Glutamatergic neuron (in vitro differentiated cells): Measurements from ENCODE around the gene TENT5C. TPM values are rescaled to one million over a fixed set of nuclear protein-coding genes. Genes with fewer than 3 reads are reported as not detected.

Experiments
- DNase-seq: peaks from one replicate; pipeline ENCODE4 v3.0.0; 2022
- H3K27ac Mint-ChIP-seq: one replicate; pipeline ENCODE4 v1.8.0; 2020; ENCODE audit warnings: mild to moderate bottlenecking, mixed read lengths, inconsistent platforms; ENCODE audit not compliant: unreplicated experiment
- H3K27me3 Mint-ChIP-seq: one replicate; pipeline ENCODE4 v1.8.0; 2020; ENCODE audit warnings: mild to moderate bottlenecking, moderate library complexity, mixed read lengths, inconsistent platforms; ENCODE audit not compliant: unreplicated experiment
- H3K36me3 Mint-ChIP-seq: one replicate; pipeline ENCODE4 v1.8.0; 2020; ENCODE audit warnings: mild to moderate bottlenecking, mixed read lengths, inconsistent platforms; ENCODE audit not compliant: unreplicated experiment
- H3K4me1 Mint-ChIP-seq: one replicate; pipeline ENCODE4 v1.8.0; 2020; ENCODE audit warnings: mild to moderate bottlenecking, low read depth, mixed read lengths, inconsistent platforms; ENCODE audit not compliant: unreplicated experiment
- H3K4me3 Mint-ChIP-seq: one replicate; pipeline ENCODE4 v1.8.0; 2020; ENCODE audit warnings: mild to moderate bottlenecking, mixed read lengths, inconsistent platforms; ENCODE audit not compliant: unreplicated experiment
- H3K9me3 Mint-ChIP-seq: one replicate; pipeline ENCODE4 v1.8.0; 2020; ENCODE audit warnings: mild to moderate bottlenecking, moderate library complexity, mixed read lengths, inconsistent platforms; ENCODE audit not compliant: unreplicated experiment
- total RNA-seq: library from RNA; stranded (reverse); fragmentation: NEBNext Ultra II Directional; extraction: Animal tissue kit (Norgen Biotek cat#: 25700); gene quantifications from one replicate; pipeline ENCODE4 v1.2.1, GENCODE V29; 2021; ENCODE audit not compliant: unreplicated experiment
- TF ChIP-seq, protein P1 (sequence below): fragments of 200-600 bp; sonication (generic); IDR thresholded peaks from one replicate; pipeline ENCODE4 v1.5.0; 2021; ENCODE audit not compliant: partially characterized antibody, unreplicated experiment

Gene TENT5C
- total RNA-seq, 1 donor from 2014 or later, result 0.27 TPM

DNA sequence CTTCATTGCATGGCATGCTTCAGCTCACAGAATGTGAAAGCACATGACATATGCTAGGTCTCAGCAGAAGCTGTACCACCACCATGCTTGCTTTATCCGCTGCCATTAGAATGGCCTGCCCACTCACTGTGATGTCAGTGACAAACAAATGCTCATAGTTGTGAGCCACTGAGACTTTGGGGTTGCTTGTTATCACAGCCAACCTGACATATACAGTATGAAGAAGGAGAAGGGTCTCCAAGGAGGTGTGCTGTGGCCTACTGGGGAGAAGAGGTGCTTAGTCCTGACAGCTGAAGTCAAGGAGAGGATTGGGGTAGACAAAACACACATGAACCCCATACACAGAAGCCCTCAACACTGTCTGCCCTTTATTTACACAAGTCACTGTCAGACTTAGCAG is 19.5 kb upstream of the TENT5C start:
- Mint-ChIP-seq H3K9me3 (peaks cover 2% of the 10 kb centered on the region), H3K27me3 (peaks cover 1% of the 10 kb centered on the region), H3K36me3 (no peaks in the 10 kb centered on the region), H3K27ac (no peak overlapping the region), H3K4me1 (peaks cover 2% of the 10 kb centered on the region), H3K4me3 (no peak overlapping the region)
- TF ChIP-seq, protein P1, sequence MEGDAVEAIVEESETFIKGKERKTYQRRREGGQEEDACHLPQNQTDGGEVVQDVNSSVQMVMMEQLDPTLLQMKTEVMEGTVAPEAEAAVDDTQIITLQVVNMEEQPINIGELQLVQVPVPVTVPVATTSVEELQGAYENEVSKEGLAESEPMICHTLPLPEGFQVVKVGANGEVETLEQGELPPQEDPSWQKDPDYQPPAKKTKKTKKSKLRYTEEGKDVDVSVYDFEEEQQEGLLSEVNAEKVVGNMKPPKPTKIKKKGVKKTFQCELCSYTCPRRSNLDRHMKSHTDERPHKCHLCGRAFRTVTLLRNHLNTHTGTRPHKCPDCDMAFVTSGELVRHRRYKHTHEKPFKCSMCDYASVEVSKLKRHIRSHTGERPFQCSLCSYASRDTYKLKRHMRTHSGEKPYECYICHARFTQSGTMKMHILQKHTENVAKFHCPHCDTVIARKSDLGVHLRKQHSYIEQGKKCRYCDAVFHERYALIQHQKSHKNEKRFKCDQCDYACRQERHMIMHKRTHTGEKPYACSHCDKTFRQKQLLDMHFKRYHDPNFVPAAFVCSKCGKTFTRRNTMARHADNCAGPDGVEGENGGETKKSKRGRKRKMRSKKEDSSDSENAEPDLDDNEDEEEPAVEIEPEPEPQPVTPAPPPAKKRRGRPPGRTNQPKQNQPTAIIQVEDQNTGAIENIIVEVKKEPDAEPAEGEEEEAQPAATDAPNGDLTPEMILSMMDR, result no peak
- no peak for DNase-seq

DNA sequence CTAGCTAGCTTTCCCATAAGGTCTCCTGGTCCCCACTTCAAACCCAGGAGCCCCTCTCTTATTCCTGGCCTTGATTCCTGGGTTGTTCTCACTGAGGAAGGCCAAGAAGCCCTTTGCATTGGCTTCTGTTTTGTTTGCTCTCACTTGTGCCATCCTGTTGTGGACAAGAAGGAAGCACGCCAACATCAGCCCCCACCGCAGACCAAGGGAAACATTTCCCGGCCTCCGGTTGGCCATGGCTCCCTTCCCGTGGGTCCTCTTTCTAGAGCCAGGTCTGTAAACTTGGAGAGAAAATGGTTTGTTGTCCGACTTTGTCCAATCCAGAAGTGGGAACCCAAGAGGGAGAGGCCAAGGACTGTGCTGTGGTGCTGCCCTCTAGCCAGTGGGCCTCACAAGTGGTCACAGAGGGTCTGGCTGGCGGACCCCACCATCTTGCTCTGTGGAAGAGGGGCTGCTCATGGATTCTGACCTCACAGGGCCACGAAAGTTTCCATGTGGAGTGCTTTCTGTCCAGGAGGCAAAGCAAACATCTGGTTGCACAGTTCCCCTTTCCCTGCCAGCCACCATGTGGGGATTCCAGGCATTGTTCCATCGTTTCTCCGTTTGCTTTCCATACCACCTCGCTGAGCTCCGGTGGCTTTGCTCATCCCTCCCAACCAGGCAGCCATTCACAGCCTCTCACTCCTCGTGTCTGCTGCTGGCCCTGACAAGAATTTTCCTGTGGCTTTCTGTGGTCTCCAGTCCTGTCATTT is 18.9 kb upstream of the TENT5C start:
- TF ChIP-seq, protein P1, result no peak
- Mint-ChIP-seq H3K36me3 (no peaks in the 10 kb centered on the region), H3K4me1 (peaks cover 2% of the 10 kb centered on the region)

DNA sequence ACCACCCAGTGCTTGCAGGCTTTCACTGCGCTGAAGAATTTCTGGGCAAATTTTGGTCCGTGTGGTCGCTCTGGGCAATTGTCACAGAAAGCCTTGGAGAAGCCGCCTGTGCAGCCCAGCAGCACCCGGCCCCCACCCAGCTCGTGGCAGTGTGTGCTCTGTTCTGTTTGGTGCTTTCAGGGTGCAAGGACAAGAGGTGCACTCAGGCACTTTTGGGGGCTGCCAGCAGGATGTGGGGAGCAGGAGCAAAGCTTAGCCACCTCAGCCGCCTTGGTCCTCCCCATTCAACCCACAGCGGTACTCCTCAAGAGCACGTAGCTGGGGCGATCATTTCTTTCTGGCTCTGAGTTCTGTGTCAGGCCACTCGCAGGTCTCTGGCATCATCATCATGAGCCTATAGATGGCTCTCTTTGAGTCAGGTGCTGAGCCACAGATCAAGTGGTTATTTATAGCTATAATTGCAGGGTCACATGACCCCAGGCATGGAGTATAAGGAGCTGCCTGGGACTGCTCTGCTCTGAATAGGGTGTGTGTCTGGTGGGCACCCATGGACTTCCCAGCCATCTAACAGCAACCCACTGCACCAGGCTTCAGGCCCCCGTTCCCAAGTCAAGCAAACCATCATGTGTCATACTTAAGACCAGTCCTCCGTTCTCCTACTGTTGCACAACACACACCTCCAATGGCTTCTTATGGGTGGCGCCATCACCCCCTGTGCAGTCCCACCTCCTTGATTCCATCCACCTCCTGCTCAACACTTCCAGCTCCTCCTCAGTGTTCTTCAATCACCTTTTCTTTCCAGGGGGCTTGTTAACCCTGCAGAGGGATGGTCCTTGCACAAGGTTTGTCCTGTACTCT is 18.1 kb upstream of the TENT5C start:
- Mint-ChIP-seq H3K27me3 (no peaks in the 10 kb centered on the region), H3K27ac (no peak overlapping the region), H3K4me1 (peaks cover 2% of the 10 kb centered on the region), H3K4me3 (no peak overlapping the region), H3K36me3 (no peaks in the 10 kb centered on the region), H3K9me3 (no peaks in the 10 kb centered on the region)
- DNase-seq, result no peak
- TF ChIP-seq, protein P1, result no peak

More for the DNA sequence above, 18.9 kb upstream of the TENT5C start:
- Mint-ChIP-seq H3K4me3 (no peak overlapping the region), H3K9me3 (no peaks in the 10 kb centered on the region), H3K27ac (no peak overlapping the region), H3K27me3 (no peaks in the 10 kb centered on the region)
- DNase-seq, result no peak

DNA sequence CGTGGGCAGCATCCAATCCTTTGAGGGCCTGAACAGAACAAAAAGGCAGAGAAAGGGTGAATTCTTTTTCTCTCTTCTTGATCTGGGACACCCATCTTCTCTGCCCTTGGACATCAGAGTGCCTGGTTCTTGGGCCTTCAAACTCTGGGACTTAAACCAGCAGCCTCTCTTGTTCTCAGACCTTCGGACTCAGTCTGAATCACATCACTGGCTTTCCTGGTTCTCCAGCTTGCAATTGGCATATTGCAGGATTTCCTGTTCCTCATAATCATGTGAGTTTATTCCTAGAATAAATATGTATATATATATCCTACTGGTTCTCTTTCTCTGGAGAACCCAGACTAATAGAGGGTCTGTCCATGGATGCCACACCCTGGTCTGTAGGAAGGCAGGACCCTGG is 16.3 kb upstream of the TENT5C start:
- no peaks in the 10 kb centered on the region for H3K27me3 Mint-ChIP-seq
- peaks cover 2% of the 10 kb centered on the region for H3K4me1 Mint-ChIP-seq
- TF ChIP-seq, protein P1, result no peak
- DNase-seq, result no peak
- no peaks in the 10 kb centered on the region for H3K9me3 Mint-ChIP-seq
- H3K36me3 Mint-ChIP-seq, result no peaks in the 10 kb centered on the region
- no peak overlapping the region for H3K27ac Mint-ChIP-seq
- H3K4me3 Mint-ChIP-seq, result no peak overlapping the region
